DOHH2 (cell line): ENCODE results near the gene GAA.

Experiments used
- H3F3A ChIP-seq: fragments of 200-600 bp; sonication (generic), shearing (Covaris generic); 2 replicates; pipeline ENCODE4 v1.6.0; 2016; ENCODE audit warnings: antibody characterized with exemption, mild to moderate bottlenecking; ENCODE audit not compliant: control insufficient read depth, insufficient read depth
- H3K27ac ChIP-seq: fragments of 200-600 bp; sonication (generic); 2 replicates; pipeline ENCODE4 v1.5.1; 2014; ENCODE audit warnings: low read depth, mild to moderate bottlenecking, low read length, moderate library complexity
- H3K27me3 ChIP-seq: fragments of 200-600 bp; sonication (generic); 2 replicates; pipeline ENCODE4 v1.6.1; 2014; ENCODE audit warnings: mild to moderate bottlenecking, low read length, mixed read lengths; ENCODE audit not compliant: control insufficient read depth
- H3K36me3 ChIP-seq: fragments of 200-600 bp; sonication (generic); 2 replicates; pipeline ENCODE4 v1.6.1; 2014; ENCODE audit warnings: mild to moderate bottlenecking, low read length, moderate library complexity, mixed read lengths; ENCODE audit not compliant: control insufficient read depth
- H3K4me1 ChIP-seq: fragments of 200-600 bp; sonication (generic); 2 replicates; pipeline ENCODE4 v1.6.1; 2014; ENCODE audit warnings: mild to moderate bottlenecking, low read length, mixed read lengths; ENCODE audit not compliant: control insufficient read depth
- H3K4me2 ChIP-seq: fragments of 200-600 bp; sonication (generic); 2 replicates; pipeline ENCODE4 v1.6.0; 2014; ENCODE audit warnings: mild to moderate bottlenecking, low read length, moderate library complexity
- H3K4me3 ChIP-seq: fragments of 200-600 bp; sonication (generic); 2 replicates; pipeline ENCODE4 v1.5.1; 2014; ENCODE audit warnings: mild to moderate bottlenecking, low read length, mixed read lengths
- H3K79me2 ChIP-seq: fragments of 200-600 bp; sonication (generic); 2 replicates; pipeline ENCODE4 v1.6.1; 2014; ENCODE audit warnings: mild to moderate bottlenecking, low read length, mixed read lengths; ENCODE audit not compliant: control insufficient read depth
- H3K9me2 ChIP-seq: fragments of 200-600 bp; sonication (generic); replicated peaks from 2 replicates; pipeline ENCODE4 v1.6.1; 2014; ENCODE audit warnings: mild to moderate bottlenecking, low read length, mixed read lengths; ENCODE audit not compliant: control insufficient read depth
- H3K9me3 ChIP-seq: fragments of 200-600 bp; sonication (generic); 2 replicates; pipeline ENCODE4 v1.6.1; 2014; ENCODE audit warnings: antibody characterized with exemption, low read length, mixed read lengths; ENCODE audit not compliant: control insufficient read depth, insufficient read depth
- H4K20me1 ChIP-seq: fragments of 200-600 bp; sonication (generic); 2 replicates; pipeline ENCODE4 v1.6.0; 2014; ENCODE audit warnings: low read depth, mild to moderate bottlenecking, antibody characterized with exemption, low read length, moderate library complexity; ENCODE audit not compliant: control insufficient read depth, insufficient read depth
- CTCF ChIP-seq: fragments of 200-600 bp; sonication (generic); IDR thresholded peaks from one replicate; pipeline ENCODE4 v1.5.1; 2014; ENCODE audit warnings: antibody characterized with exemption, mild to moderate bottlenecking, low read depth, low read length; ENCODE audit not compliant: poor library complexity, severe bottlenecking
- EZH2phosphoT487 ChIP-seq: fragments of 200-600 bp; sonication (generic); IDR thresholded peaks from 2 replicates; pipeline ENCODE4 v1.6.1; 2017; ENCODE audit warnings: borderline replicate concordance, mild to moderate bottlenecking, antibody characterized with exemption, low read length, moderate library complexity, mixed read lengths

The GAA gene

GRCh38 chr17:80091376-80091775 lies 10.0 kb upstream of the GAA start:
- Histone ChIP-seq H3K9me3 (no peaks in the 10 kb centered on the region), H3K27ac (no peak overlapping the region), H3K4me1 (no peaks in the 10 kb centered on the region), H4K20me1 (no peaks in the 10 kb centered on the region), H3K4me3 (no peak overlapping the region), H3K27me3 (0 out of 2 replicates have a peak, but pooled peaks cover 5% of the 10 kb centered on the region), H3F3A (no peaks in the 10 kb centered on the region), H3K79me2 (no peaks in the 10 kb centered on the region), H3K4me2 (no peak overlapping the region), H3K9me2 (no peaks in the 10 kb centered on the region), H3K36me3 (no peaks in the 10 kb centered on the region)
- no peak for TF ChIP-seq CTCF

GRCh38 chr17:80092959-80093358 lies 8.4 kb upstream of the GAA start:
- TF ChIP-seq EZH2phosphoT487: no peak
- TF ChIP-seq CTCF: no peak
- Histone ChIP-seq H3F3A (no peaks in the 10 kb centered on the region), H3K36me3 (no peaks in the 10 kb centered on the region), H3K4me3 (no peak overlapping the region), H3K9me3 (no peaks in the 10 kb centered on the region), H3K4me1 (no peaks in the 10 kb centered on the region), H4K20me1 (no peaks in the 10 kb centered on the region), H3K27ac (no peak overlapping the region), H3K9me2 (no peaks in the 10 kb centered on the region), H3K79me2 (no peaks in the 10 kb centered on the region), H3K27me3 (0 out of 2 replicates have a peak, but pooled peaks cover 5% of the 10 kb centered on the region), H3K4me2 (no peak overlapping the region)

- H3K4me2 ChIP-seq: no peak overlapping the region
- peaks cover 3% of the 10 kb centered on the region for H3K4me1 ChIP-seq
- TF ChIP-seq EZH2phosphoT487 (no peak), CTCF (no peak)
- no peaks in the 10 kb centered on the region for H3K36me3 ChIP-seq
- H4K20me1 ChIP-seq: no peaks in the 10 kb centered on the region
- H3K27me3 ChIP-seq: 0 out of 2 replicates have a peak, but pooled peaks cover 5% of the 10 kb centered on the region
- H3F3A ChIP-seq: peaks cover under 1% of the 10 kb centered on the region; the same call in 1 of the 2 replicates
- no peaks in the 10 kb centered on the region for H3K9me3 ChIP-seq
- no peak overlapping the region for H3K4me3 ChIP-seq
- no peaks in the 10 kb centered on the region for H3K79me2 ChIP-seq
- no peak overlapping the region for H3K27ac ChIP-seq
- H3K9me2 ChIP-seq: no peaks in the 10 kb centered on the region
These were observed 6.1 kb upstream of the GAA start for GRCh38 chr17:80095038-80095843.
